HEK293 (cell line): ENCODE data around the gene SLC35G6.
A peak's percentile ranks its signal among the peaks of the same experiment; 100 is the strongest.

Experiments
- ELK4 ChIP-seq: IDR thresholded peaks from 2 replicates; pipeline ENCODE4 v1.6.1; 2011; ENCODE audit warnings: mild to moderate bottlenecking, low read depth, low read length, borderline replicate concordance
- KLF1 ChIP-seq: fragments of 450-650 bp; formaldehyde crosslinking; IDR thresholded peaks from 2 replicates; pipeline ENCODE4 v1.5.1; 2016; ENCODE audit warnings: missing biosample characterization, missing genetic modification characterization
- KLF16 ChIP-seq: fragments of 450-650 bp; formaldehyde crosslinking; IDR thresholded peaks from 2 replicates; pipeline ENCODE4 v1.5.1; 2017; ENCODE audit warnings: missing biosample characterization, missing genetic modification characterization
- REST ChIP-seq: fragments of 450-650 bp; formaldehyde crosslinking; IDR thresholded peaks from 2 replicates; pipeline ENCODE4 v1.5.1; 2016; ENCODE audit warnings: missing biosample characterization, missing genetic modification characterization
- TRIM28 ChIP-seq: IDR thresholded peaks from 2 replicates; pipeline ENCODE4 v1.6.1; 2011; ENCODE audit warnings: low read length, control low read depth, borderline replicate concordance
- ZNF155 ChIP-seq: fragments of 450-650 bp; formaldehyde crosslinking; IDR thresholded peaks from 2 replicates; pipeline ENCODE4 v1.5.1; 2016; ENCODE audit warnings: missing biosample characterization, missing genetic modification characterization
- ZNF174 ChIP-seq: fragments of 450-650 bp; formaldehyde crosslinking; IDR thresholded peaks from 2 replicates; pipeline ENCODE4 v1.5.0; 2017; ENCODE audit warnings: missing biosample characterization, mild to moderate bottlenecking, missing genetic modification characterization
- ZNF26 ChIP-seq: fragments of 450-650 bp; formaldehyde crosslinking; IDR thresholded peaks from 2 replicates; pipeline ENCODE4 v1.5.1; 2016; ENCODE audit warnings: missing biosample characterization, missing genetic modification characterization
- ZNF266 ChIP-seq: fragments of 450-650 bp; formaldehyde crosslinking; IDR thresholded peaks from 2 replicates; pipeline ENCODE4 v1.5.1; 2016; ENCODE audit warnings: missing biosample characterization, missing genetic modification characterization, low read depth
- ZNF292 ChIP-seq: fragments of 450-650 bp; formaldehyde crosslinking; IDR thresholded peaks from 2 replicates; pipeline ENCODE4 v1.5.1; 2016; ENCODE audit warnings: low read depth, missing biosample characterization, missing genetic modification characterization, borderline replicate concordance
- ZNF311 ChIP-seq: fragments of 450-650 bp; formaldehyde crosslinking; IDR thresholded peaks from 2 replicates; pipeline ENCODE4 v1.5.1; 2017; ENCODE audit warnings: missing biosample characterization, missing genetic modification characterization, borderline replicate concordance
- ZNF37A ChIP-seq: fragments of 450-650 bp; IDR thresholded peaks from 2 replicates; pipeline ENCODE4 v1.5.1; 2018; ENCODE audit warnings: missing biosample characterization, missing genetic modification characterization
- ZNF426 ChIP-seq: fragments of 450-650 bp; formaldehyde crosslinking; IDR thresholded peaks from 2 replicates; pipeline ENCODE4 v1.5.1; 2017; ENCODE audit warnings: missing biosample characterization, missing genetic modification characterization, mild to moderate bottlenecking, inconsistent platforms, moderate library complexity
- ZNF501 ChIP-seq: fragments of 450-650 bp; formaldehyde crosslinking; IDR thresholded peaks from 2 replicates; pipeline ENCODE4 v1.5.1; 2016; ENCODE audit warnings: missing biosample characterization, missing genetic modification characterization
- ZNF510 ChIP-seq: fragments of 450-650 bp; formaldehyde crosslinking; IDR thresholded peaks from 2 replicates; pipeline ENCODE4 v1.5.1; 2018; ENCODE audit warnings: mild to moderate bottlenecking, missing genetic modification characterization, missing biosample characterization; ENCODE audit not compliant: insufficient replicate concordance
- ZNF639 ChIP-seq: fragments of 450-650 bp; formaldehyde crosslinking; IDR thresholded peaks from 2 replicates; pipeline ENCODE4 v1.5.1; 2016; ENCODE audit warnings: missing biosample characterization, missing genetic modification characterization
- TF ChIP-seq, protein P1 (sequence below): fragments of 450-650 bp; formaldehyde crosslinking; IDR thresholded peaks from 2 replicates; pipeline ENCODE4 v1.5.1; 2016; ENCODE audit warnings: missing biosample characterization, missing genetic modification characterization
- TF ChIP-seq, protein P2 (sequence below): fragments of 450-650 bp; formaldehyde crosslinking; IDR thresholded peaks from 2 replicates; pipeline ENCODE4 v1.5.1; 2016; ENCODE audit warnings: missing biosample characterization, missing genetic modification characterization
- TF ChIP-seq, protein P3 (sequence below): fragments of 450-650 bp; formaldehyde crosslinking; IDR thresholded peaks from 2 replicates; pipeline ENCODE4 v1.5.1; 2016; ENCODE audit warnings: missing biosample characterization, missing genetic modification characterization
- TF ChIP-seq, protein P4 (sequence below): fragments of 450-650 bp; formaldehyde crosslinking; IDR thresholded peaks from 2 replicates; pipeline ENCODE4 v1.5.1; 2017; ENCODE audit warnings: missing biosample characterization, mild to moderate bottlenecking, missing genetic modification characterization, moderate library complexity
- TF ChIP-seq, protein P5 (sequence below): fragments of 450-650 bp; formaldehyde crosslinking; IDR thresholded peaks from 2 replicates; pipeline ENCODE4 v1.5.1; 2016; ENCODE audit warnings: missing biosample characterization, missing genetic modification characterization, borderline replicate concordance

The SLC35G6 gene

GRCh38 chr17:7440834-7441195 lies 40.4 kb upstream of the SLC35G6 start (continued):
- TF ChIP-seq, protein P1, sequence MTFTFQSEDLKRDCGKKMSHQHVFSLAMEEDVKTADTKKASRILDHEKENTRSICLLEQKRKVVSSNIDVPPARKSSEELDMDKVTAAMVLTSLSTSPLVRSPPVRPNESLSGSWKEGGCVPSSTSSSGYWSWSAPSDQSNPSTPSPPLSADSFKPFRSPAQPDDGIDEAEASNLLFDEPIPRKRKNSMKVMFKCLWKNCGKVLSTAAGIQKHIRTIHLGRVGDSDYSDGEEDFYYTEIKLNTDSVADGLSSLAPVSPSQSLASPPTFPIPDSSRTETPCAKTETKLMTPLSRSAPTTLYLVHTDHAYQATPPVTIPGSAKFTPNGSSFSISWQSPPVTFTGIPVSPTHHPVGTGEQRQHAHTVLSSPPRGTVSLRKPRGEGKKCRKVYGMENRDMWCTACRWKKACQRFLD (tag by site-specific recombination), result no peak
- TF ChIP-seq, protein P2, sequence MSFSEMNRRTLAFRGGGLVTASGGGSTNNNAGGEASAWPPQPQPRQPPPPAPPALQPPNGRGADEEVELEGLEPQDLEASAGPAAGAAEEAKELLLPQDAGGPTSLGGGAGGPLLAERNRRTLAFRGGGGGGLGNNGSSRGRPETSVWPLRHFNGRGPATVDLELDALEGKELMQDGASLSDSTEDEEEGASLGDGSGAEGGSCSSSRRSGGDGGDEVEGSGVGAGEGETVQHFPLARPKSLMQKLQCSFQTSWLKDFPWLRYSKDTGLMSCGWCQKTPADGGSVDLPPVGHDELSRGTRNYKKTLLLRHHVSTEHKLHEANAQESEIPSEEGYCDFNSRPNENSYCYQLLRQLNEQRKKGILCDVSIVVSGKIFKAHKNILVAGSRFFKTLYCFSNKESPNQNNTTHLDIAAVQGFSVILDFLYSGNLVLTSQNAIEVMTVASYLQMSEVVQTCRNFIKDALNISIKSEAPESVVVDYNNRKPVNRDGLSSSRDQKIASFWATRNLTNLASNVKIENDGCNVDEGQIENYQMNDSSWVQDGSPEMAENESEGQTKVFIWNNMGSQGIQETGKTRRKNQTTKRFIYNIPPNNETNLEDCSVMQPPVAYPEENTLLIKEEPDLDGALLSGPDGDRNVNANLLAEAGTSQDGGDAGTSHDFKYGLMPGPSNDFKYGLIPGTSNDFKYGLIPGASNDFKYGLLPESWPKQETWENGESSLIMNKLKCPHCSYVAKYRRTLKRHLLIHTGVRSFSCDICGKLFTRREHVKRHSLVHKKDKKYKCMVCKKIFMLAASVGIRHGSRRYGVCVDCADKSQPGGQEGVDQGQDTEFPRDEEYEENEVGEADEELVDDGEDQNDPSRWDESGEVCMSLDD (tag by site-specific recombination), result peak; percentile 51; the same call in 1 of the 2 replicates
- no peak for TF ChIP-seq ZNF155
- no peak for TF ChIP-seq KLF1 (tag by site-specific recombination)
- no peak for TF ChIP-seq REST
- TF ChIP-seq, protein P3, sequence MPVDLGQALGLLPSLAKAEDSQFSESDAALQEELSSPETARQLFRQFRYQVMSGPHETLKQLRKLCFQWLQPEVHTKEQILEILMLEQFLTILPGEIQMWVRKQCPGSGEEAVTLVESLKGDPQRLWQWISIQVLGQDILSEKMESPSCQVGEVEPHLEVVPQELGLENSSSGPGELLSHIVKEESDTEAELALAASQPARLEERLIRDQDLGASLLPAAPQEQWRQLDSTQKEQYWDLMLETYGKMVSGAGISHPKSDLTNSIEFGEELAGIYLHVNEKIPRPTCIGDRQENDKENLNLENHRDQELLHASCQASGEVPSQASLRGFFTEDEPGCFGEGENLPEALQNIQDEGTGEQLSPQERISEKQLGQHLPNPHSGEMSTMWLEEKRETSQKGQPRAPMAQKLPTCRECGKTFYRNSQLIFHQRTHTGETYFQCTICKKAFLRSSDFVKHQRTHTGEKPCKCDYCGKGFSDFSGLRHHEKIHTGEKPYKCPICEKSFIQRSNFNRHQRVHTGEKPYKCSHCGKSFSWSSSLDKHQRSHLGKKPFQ, result no peak
- no peak for TF ChIP-seq ZNF174 (tag by site-specific recombination)
- no peak for TF ChIP-seq ZNF292 (tag by site-specific recombination)
- TF ChIP-seq KLF16, result peak; percentile 47; the same call in 1 of the 2 replicates
- TF ChIP-seq ELK4, result no peak
- no peak for TF ChIP-seq TRIM28
- TF ChIP-seq ZNF501 (tag by site-specific recombination), result no peak
- no peak for TF ChIP-seq ZNF639 (tag by site-specific recombination)
- no peak for TF ChIP-seq ZNF26
- TF ChIP-seq ZNF266 (tag by site-specific recombination), result no peak
- no peak for TF ChIP-seq ZNF37A
- TF ChIP-seq, protein P4, sequence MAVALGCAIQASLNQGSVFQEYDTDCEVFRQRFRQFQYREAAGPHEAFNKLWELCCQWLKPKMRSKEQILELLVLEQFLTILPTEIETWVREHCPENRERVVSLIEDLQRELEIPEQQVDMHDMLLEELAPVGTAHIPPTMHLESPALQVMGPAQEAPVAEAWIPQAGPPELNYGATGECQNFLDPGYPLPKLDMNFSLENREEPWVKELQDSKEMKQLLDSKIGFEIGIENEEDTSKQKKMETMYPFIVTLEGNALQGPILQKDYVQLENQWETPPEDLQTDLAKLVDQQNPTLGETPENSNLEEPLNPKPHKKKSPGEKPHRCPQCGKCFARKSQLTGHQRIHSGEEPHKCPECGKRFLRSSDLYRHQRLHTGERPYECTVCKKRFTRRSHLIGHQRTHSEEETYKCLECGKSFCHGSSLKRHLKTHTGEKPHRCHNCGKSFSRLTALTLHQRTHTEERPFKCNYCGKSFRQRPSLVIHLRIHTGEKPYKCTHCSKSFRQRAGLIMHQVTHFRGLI (tag by site-specific recombination), result no peak
- TF ChIP-seq, protein P5, sequence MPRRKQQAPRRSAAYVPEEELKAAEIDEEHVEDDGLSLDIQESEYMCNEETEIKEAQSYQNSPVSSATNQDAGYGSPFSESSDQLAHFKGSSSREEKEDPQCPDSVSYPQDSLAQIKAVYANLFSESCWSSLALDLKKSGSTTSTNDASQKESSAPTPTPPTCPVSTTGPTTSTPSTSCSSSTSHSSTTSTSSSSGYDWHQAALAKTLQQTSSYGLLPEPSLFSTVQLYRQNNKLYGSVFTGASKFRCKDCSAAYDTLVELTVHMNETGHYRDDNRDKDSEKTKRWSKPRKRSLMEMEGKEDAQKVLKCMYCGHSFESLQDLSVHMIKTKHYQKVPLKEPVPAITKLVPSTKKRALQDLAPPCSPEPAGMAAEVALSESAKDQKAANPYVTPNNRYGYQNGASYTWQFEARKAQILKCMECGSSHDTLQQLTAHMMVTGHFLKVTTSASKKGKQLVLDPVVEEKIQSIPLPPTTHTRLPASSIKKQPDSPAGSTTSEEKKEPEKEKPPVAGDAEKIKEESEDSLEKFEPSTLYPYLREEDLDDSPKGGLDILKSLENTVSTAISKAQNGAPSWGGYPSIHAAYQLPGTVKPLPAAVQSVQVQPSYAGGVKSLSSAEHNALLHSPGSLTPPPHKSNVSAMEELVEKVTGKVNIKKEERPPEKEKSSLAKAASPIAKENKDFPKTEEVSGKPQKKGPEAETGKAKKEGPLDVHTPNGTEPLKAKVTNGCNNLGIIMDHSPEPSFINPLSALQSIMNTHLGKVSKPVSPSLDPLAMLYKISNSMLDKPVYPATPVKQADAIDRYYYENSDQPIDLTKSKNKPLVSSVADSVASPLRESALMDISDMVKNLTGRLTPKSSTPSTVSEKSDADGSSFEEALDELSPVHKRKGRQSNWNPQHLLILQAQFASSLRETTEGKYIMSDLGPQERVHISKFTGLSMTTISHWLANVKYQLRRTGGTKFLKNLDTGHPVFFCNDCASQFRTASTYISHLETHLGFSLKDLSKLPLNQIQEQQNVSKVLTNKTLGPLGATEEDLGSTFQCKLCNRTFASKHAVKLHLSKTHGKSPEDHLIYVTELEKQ (tag by site-specific recombination), result no peak
- TF ChIP-seq ZNF510 (tag by site-specific recombination), result no peak
- no peak for TF ChIP-seq ZNF426 (tag by site-specific recombination)
- TF ChIP-seq ZNF311 (tag by site-specific recombination), result no peak
